ENCODE results near the gene PABPN1L.
"Not testable (repeated sequence)": the region's sequence is repeated elsewhere in the genome, so short reads cannot be mapped to it uniquely, and the experiment has no call there.

PABPN1L gene

DNA sequence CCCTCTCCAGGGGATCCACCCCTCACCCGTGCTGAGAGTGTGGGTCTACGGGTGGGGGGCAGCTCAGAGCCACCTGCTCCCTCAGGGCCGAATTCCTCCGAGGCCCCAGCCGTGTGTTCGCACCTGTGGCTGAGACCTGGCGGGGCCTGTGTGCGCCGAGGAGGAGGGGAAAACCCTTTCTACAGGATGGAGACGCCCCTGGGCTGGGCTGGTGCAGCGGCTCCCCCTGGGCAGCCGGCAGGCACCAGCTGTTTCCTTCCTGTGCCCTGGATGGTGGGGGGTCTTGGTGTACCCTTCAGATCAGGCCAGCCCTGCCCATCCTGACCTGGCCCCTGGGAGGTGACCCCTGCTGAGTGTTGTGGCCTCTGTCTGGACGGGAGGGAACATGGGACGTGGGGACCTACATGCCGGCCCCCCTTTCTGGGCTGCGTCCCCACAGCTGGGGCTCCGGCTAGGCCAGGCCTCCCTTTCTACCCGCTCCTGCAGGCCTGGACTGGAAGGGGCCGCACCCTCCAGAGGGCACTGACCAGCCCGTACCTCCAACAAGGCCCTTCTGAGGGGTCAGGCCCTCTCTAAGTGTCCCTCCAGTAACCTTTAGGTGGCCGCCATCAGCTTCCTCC, 28.3 kb upstream of the PABPN1L start:
- no peaks in the 10 kb centered on the region for H4K20me1 ChIP-seq (ENCODE audit: insufficient read depth)

DNA sequence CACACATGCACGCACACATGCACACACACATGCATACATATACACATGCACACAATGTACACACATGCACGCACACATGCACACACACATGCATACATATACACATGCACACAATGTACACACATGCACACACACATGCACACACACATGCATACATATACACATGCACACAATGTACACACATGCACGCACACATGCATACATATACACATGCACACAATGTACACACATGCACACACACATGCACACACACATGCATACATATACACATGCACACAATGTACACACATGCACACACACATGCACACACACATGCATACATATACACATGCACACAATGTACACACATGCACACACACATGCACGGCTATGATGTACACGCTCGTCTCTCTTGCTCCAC, 27.8 kb upstream of the PABPN1L start:
- H3K27ac ChIP-seq; H3K36me3 ChIP-seq (ENCODE audit: insufficient read depth); H3K4me1 ChIP-seq (ENCODE audit: low read depth, poor library complexity, severe bottlenecking); H4K20me1 ChIP-seq (ENCODE audit: insufficient read depth); H3K79me2 ChIP-seq (ENCODE audit: insufficient read depth, low read depth); H2AFZ ChIP-seq (ENCODE audit: low read depth); H3K4me3 ChIP-seq (IDR thresholded peaks at IDR 0.05; ENCODE audit: insufficient read depth, low read depth, low read length); H3K4me2 ChIP-seq; H3K9ac ChIP-seq: not testable (repeated sequence)
- peaks cover 63% of the 10 kb centered on the region for H3K27me3 ChIP-seq (ENCODE audit: insufficient read depth, low read depth)

More for the DNA sequence above, 28.3 kb upstream of the PABPN1L start:
- Histone ChIP-seq H3K36me3 (ENCODE audit: insufficient read depth) (no peaks in the 10 kb centered on the region), H2AFZ (ENCODE audit: low read depth) (no peak overlapping the region), H3K4me1 (ENCODE audit: low read depth, poor library complexity, severe bottlenecking) (no peaks in the 10 kb centered on the region), H3K79me2 (ENCODE audit: insufficient read depth, low read depth) (no peaks in the 10 kb centered on the region), H3K4me3 (IDR thresholded peaks at IDR 0.05; ENCODE audit: insufficient read depth, low read depth, low read length) (no peak overlapping the region), H3K27ac (no peak overlapping the region), H3K27me3 (ENCODE audit: insufficient read depth, low read depth) (peaks cover 68% of the 10 kb centered on the region), H3K4me2 (no peak overlapping the region), H3K9ac (no peak overlapping the region)
- TF ChIP-seq, protein P1, sequence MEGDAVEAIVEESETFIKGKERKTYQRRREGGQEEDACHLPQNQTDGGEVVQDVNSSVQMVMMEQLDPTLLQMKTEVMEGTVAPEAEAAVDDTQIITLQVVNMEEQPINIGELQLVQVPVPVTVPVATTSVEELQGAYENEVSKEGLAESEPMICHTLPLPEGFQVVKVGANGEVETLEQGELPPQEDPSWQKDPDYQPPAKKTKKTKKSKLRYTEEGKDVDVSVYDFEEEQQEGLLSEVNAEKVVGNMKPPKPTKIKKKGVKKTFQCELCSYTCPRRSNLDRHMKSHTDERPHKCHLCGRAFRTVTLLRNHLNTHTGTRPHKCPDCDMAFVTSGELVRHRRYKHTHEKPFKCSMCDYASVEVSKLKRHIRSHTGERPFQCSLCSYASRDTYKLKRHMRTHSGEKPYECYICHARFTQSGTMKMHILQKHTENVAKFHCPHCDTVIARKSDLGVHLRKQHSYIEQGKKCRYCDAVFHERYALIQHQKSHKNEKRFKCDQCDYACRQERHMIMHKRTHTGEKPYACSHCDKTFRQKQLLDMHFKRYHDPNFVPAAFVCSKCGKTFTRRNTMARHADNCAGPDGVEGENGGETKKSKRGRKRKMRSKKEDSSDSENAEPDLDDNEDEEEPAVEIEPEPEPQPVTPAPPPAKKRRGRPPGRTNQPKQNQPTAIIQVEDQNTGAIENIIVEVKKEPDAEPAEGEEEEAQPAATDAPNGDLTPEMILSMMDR (conservative IDR thresholded peaks at IDR 0.05; ENCODE audit: low read depth, low read length): no peak

DNA sequence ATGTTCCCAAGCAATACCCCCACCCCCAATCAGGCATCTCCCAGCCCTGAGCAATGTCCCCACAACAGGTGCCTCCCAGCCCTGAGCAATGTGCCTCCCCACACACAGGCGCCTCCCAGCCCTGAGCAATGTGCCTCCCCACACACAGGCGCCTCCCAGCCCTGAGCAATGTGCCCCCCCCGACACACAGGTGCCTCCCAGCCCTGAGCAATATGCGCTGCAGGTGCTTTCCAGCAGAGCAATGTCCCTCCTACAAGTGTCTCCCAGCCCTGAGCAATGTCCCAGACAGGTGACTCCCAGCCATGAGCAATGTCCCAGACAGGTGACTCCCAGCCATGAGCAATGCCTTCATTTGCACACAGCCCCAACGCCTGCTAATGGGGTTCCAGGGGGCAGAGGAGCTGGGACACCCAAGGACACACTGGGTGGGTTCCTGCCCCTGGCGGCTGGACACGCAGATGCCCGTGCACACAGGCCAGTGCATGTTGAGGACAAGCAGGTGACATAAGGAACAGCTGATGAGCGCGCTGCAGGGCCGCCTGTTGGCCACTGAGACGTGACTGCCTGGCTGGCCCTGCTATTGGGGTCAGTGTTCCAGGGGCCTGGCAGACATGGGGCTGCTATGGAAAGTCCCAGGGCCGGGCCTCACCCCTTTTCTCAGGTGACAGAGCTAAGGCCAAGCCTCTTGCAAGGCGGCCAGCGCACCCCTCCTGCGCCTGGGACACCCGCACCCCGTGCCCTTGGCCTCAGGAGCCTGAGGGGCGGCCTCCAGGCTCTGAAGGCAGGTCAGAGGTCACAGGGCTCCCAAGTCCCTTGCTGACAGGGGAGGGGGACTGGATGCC, 26.9 kb upstream of the PABPN1L start:
- H3K27me3 ChIP-seq (ENCODE audit: insufficient read depth, low read depth): peaks cover 54% of the 10 kb centered on the region
- no peaks in the 10 kb centered on the region for H4K20me1 ChIP-seq (ENCODE audit: insufficient read depth)
- no peaks in the 10 kb centered on the region for H3K4me1 ChIP-seq (ENCODE audit: low read depth, poor library complexity, severe bottlenecking)
- H3K4me2 ChIP-seq: no peak overlapping the region
- H3K27ac ChIP-seq: no peak overlapping the region
- no peaks in the 10 kb centered on the region for H3K36me3 ChIP-seq (ENCODE audit: insufficient read depth)
- no peak overlapping the region for H3K4me3 ChIP-seq (IDR thresholded peaks at IDR 0.05; ENCODE audit: insufficient read depth, low read depth, low read length)
- no peaks in the 10 kb centered on the region for H3K79me2 ChIP-seq (ENCODE audit: insufficient read depth, low read depth)
- TF ChIP-seq, protein P1 (conservative IDR thresholded peaks at IDR 0.05; ENCODE audit: low read depth, low read length): no peak
- H2AFZ ChIP-seq (ENCODE audit: low read depth): no peak overlapping the region
- no peak overlapping the region for H3K9ac ChIP-seq

DNA sequence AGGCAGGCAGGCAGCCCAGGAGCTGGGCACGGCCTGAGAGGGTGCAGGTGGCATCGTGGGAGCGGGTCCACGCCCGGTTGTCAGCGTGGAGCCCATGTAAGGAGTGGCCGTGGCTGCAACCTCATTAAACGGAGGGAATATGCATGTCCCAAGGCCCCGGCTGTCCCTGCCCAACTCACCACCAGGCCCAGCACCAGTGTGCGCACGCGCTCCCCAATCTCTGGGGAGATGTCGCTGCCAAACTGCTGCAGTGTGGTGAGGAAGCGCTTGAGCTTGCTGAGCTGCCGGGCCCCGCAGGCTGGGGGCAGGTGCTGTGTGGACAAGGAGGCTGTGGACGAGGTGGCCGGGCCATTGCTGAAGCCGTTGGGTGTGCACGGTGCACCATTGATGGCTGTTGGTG, 25.6 kb upstream of the PABPN1L start:
- H3K27ac ChIP-seq: no peak overlapping the region
- no peak overlapping the region for H3K4me2 ChIP-seq
- TF ChIP-seq, protein P1 (conservative IDR thresholded peaks at IDR 0.05; ENCODE audit: low read depth, low read length): no peak

DNA sequence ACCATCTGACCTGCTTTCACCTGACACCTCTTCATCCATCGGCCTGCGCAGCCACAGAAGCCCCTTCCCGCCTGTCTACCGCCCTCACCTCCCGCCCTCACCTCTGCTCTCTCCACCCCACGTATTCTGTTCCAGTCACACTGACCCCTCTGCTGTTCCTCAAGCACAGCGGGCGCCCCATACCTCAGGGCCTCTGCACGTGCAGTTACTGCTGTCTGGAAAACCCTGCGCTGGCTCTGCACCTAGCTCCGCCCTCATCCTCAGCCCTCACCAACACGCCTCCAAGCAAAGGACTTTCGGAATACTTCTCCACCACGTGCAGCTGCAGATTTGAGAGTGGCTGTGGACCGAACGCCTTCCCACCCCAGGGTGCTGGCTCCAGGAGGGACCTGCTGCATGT, 24.6 kb upstream of the PABPN1L start:
- Histone ChIP-seq H3K27me3 (ENCODE audit: insufficient read depth, low read depth) (peaks cover 47% of the 10 kb centered on the region), H3K4me2 (no peak overlapping the region)

More for the DNA sequence above, 25.6 kb upstream of the PABPN1L start:
- Histone ChIP-seq H4K20me1 (ENCODE audit: insufficient read depth) (no peaks in the 10 kb centered on the region), H2AFZ (ENCODE audit: low read depth) (no peak overlapping the region), H3K36me3 (ENCODE audit: insufficient read depth) (no peaks in the 10 kb centered on the region), H3K4me1 (ENCODE audit: low read depth, poor library complexity, severe bottlenecking) (no peaks in the 10 kb centered on the region), H3K79me2 (ENCODE audit: insufficient read depth, low read depth) (no peaks in the 10 kb centered on the region), H3K9ac (no peak overlapping the region), H3K27me3 (ENCODE audit: insufficient read depth, low read depth) (peaks cover 42% of the 10 kb centered on the region), H3K4me3 (IDR thresholded peaks at IDR 0.05; ENCODE audit: insufficient read depth, low read depth, low read length) (no peak overlapping the region)

DNA sequence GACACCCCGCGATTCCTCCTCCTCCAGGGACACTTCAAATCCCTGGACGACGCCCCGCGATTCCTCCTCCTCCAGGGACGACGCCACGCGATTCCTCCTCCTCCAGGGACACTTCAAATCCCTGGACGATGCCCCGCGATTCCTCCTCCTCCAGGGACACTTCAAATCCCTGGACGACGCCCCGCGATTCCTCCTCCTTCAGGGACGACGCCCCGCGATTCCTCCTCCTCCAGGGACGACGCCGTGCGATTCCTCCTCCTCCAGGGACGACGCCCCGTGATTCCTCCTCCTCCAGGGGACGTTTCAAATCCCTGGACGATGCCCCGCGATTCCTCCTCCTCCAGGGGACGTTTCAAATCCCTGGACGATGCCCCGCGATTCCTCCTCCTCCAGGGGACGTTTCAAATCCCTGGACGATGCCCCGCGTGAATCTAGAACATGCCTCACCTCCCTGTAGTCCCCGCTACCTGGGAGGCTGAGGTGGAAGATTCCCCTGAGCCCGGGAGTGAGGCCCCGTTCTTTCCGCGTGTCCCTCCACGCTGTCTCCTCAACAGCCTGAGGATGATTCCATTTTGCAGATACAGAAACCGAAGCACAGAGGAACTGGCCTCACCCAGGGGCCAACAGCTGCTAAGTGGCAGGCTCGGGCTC, 23.4 kb upstream of the PABPN1L start:
- peaks cover 49% of the 10 kb centered on the region for H3K27me3 ChIP-seq (ENCODE audit: insufficient read depth, low read depth)
- not testable (repeated sequence) for H3K4me1 ChIP-seq (ENCODE audit: low read depth, poor library complexity, severe bottlenecking); H3K36me3 ChIP-seq (ENCODE audit: insufficient read depth); H3K4me3 ChIP-seq (IDR thresholded peaks at IDR 0.05; ENCODE audit: insufficient read depth, low read depth, low read length); H3K9ac ChIP-seq; H3K4me2 ChIP-seq; H3K79me2 ChIP-seq (ENCODE audit: insufficient read depth, low read depth); H4K20me1 ChIP-seq (ENCODE audit: insufficient read depth); H3K27ac ChIP-seq; H2AFZ ChIP-seq (ENCODE audit: low read depth)

More for the DNA sequence above, 24.6 kb upstream of the PABPN1L start:
- no peak overlapping the region for H3K4me3 ChIP-seq (IDR thresholded peaks at IDR 0.05; ENCODE audit: insufficient read depth, low read depth, low read length)
- H3K79me2 ChIP-seq (ENCODE audit: insufficient read depth, low read depth): no peaks in the 10 kb centered on the region
- no peaks in the 10 kb centered on the region for H3K4me1 ChIP-seq (ENCODE audit: low read depth, poor library complexity, severe bottlenecking)
- no peak overlapping the region for H2AFZ ChIP-seq (ENCODE audit: low read depth)
- no peaks in the 10 kb centered on the region for H4K20me1 ChIP-seq (ENCODE audit: insufficient read depth)
- TF ChIP-seq, protein P1 (conservative IDR thresholded peaks at IDR 0.05; ENCODE audit: low read depth, low read length): no peak
- no peak overlapping the region for H3K27ac ChIP-seq
- H3K9ac ChIP-seq: no peak overlapping the region
- H3K36me3 ChIP-seq (ENCODE audit: insufficient read depth): no peaks in the 10 kb centered on the region

Data from KMS-11 (cell line).